OCI-LY3 (cell line): ENCODE results near the gene UROC1.

Source experiments
- CTCF ChIP-seq: fragments of 200-600, 300-600 bp; sonication (generic); IDR thresholded peaks from 2 replicates; pipeline ENCODE4 v1.5.1; 2014; ENCODE audit warnings: antibody characterized with exemption, low read length, low read depth
- EZH2phosphoT487 ChIP-seq: fragments of 200-600 bp; shearing (Covaris generic); IDR thresholded peaks from 2 replicates; pipeline ENCODE4 v1.6.1; 2018; ENCODE audit warnings: antibody characterized with exemption, mixed run types, low read depth

GRCh38 chr3:126484148-126484547, 33.4 kb downstream of the UROC1 start:
- TF ChIP-seq CTCF (no peak), EZH2phosphoT487 (no peak)
